GM19468 (cell line): ENCODE results near the gene SLC22A4.

Source experiments
- ATAC-seq: cut with Tn5 transposase; IDR thresholded peaks from one replicate; pipeline ENCODE4 v1.9.1; 2021; ENCODE audit warnings: mild to moderate bottlenecking, moderate library complexity, moderate number of reproducible peaks; ENCODE audit not compliant: unreplicated experiment; ENCODE audit errors: extremely low read depth

The SLC22A4 gene

DNA sequence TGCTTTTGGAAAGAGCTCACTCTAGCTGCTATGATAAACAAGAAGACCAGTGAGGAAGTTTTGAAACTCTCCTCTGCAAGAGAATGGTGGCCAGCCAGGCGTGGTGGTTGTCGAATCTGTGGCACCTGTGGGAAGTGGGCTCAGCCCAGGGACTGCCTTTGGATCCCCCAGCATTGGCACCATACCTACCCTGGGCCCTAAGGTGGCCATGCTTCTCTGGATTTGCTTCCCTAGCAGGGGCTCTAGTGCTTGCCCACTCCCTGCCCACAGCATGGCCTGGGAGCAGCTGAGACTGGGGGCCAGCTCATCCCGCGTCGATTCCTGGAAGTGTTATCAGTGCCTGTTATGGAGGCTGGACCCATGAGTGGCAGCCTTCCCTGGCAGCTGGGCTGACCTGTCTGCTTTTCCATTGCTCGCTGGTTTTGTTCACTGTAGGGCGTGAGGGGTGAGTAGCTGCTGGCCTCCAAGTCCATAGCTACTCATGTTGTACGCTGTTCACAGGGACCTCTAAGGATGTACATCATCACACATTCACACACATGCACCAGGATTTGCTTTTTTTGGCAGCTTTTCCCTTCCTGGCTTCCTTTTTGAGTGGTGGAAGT is 2.3 kb downstream of the SLC22A4 start:
- no peak for ATAC-seq

DNA sequence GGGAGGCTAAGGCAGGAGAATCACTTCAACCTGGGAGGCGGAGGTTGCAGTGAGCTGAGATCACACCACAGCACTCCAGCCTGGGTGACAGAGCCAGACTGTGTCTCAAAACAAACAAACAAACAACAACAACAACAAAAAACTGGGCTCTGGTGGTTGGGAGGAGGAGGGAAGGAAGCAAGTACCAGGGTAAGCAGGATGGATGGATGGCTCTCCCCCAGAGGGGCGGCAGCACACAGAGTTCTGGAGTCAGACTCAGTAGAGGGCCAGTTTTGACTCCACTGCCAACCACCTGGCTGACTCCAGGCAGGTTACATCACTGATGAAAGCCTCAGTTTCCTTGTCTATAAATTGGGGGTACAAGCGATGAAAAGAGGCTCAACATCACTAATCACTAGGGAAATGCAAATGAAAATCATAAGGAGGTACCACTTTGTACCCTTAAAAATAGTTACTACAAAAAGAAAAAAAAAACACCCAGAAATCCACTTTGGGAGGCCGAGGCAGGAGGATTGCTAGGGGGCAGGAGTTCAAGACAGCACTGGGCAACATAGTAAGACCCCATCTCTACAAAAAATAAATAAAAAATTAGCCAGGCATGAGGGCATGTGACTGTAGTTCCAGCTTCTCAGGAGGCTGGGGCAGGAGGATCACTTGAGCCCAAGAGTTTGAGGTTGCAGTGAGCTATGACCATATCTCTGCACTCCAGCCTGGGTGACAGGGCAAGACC is 3.2 kb downstream of the SLC22A4 start:
- no peak for ATAC-seq

GRCh38 chr5:132298298-132299212 is 4.4 kb downstream of the SLC22A4 start:
- no peak for ATAC-seq

DNA sequence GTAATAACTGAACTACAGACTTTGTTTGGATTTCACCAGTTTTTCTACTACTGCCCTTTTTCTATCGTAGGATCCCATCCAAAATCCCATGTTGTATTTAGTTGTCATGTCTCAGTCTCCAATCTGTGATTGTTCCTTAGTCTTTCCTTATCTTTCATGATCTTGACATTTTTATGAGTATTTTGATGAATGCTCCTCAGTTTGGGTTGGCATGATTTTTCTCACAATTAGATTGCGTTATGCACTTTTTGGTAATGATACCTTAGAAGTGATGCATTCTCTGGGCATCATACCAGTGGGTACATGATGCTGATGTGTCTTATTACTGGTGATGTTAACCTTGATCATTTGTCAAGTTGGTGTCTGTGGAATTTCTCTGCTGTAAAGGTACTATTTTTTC is 5.7 kb downstream of the SLC22A4 start:
- no peak for ATAC-seq

DNA sequence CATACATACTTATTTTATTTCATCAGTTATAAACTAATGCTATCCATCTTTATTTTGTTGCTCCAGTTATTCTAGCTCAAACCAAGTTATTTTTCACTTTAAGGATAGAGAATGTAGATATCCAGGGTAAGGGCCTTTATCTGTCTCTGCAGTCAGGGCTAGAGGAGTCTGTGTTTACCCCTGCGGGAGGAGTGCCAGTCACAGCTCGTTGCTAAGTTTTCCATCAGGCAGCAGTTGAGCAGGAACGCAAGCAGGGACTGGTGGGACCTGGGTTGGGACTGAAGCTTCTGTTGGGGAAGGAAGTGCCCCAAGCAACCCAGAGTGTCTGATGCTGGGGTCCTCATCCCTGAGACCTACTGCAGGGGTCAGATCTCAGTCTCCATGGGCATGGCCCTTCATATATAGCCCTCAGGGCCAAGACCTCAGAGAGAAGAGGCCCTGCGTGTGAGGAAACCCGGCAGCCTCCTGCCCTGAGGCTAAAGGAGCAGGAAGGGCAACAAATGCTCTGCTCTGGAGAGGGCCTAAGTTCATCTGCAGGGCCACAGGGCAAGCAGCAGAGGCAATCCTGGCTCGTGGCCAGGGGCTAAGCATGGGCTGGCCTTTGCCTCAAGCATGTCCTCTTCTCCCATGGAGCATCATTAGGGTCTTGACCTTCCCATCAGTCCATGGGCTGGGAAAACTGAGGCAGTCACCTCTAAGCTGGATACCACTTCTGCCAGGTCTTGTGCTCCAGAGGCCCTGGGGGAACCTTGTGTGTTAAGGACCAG is 6.6 kb downstream of the SLC22A4 start:
- no peak for ATAC-seq

GRCh38 chr5:132301344-132302271 is 7.4 kb downstream of the SLC22A4 start:
- no peak for ATAC-seq

- ATAC-seq = no peak
Measured at GRCh38 chr5:132302413-132302812, 8.2 kb downstream of the SLC22A4 start.

DNA sequence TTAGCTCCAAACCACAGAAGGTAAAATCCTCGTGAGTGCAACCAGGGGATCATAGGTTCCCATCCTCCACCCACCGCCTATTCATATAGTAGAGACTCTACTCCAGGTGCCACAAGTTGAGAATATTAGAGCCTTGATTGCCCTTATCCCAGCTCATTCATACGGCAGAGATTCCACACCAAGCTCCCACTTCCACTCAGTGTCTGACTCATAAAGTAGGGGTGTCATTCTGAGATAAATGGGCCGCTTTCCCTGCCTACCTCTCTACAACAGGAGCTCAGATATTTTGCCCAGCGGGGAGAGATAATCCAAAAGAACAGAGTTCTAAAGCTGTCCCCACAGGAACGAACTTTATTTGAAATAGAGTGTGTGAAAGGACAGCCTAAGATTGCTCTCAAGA is 9.4 kb downstream of the SLC22A4 start:
- ATAC-seq = no peak

- no peak for ATAC-seq
Measured at GRCh38 chr5:132305420-132305819, 11.2 kb downstream of the SLC22A4 start.

GRCh38 chr5:132308701-132309100 is 14.5 kb downstream of the SLC22A4 start:
- no peak for ATAC-seq

DNA sequence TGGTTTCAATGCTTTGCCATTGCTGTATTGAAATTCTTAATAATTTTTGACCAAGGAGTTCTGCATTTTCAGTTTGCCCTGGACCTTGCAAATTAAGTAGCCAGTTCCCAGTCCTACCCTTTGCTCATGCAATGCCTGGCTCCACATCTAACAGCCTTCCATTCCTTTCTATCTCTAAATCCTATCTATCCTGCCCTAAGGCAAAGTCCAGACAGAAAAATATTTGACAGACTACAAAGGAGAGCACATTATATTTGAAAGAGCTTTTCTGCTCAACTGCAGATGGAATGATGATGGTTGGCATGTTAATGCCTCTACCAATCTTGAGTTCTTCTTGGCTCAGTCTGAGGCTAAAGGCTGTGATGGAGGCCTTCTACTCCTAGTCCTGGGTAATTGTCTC is 15.5 kb downstream of the SLC22A4 start:
- no peak for ATAC-seq

- ATAC-seq = no peak
Measured at GRCh38 chr5:132310141-132310834, 16.1 kb downstream of the SLC22A4 start.

GRCh38 chr5:132313366-132313765 is 19.2 kb downstream of the SLC22A4 start:
- no peak for ATAC-seq

GRCh38 chr5:132313961-132314432 is 19.8 kb downstream of the SLC22A4 start:
- ATAC-seq = no peak

DNA sequence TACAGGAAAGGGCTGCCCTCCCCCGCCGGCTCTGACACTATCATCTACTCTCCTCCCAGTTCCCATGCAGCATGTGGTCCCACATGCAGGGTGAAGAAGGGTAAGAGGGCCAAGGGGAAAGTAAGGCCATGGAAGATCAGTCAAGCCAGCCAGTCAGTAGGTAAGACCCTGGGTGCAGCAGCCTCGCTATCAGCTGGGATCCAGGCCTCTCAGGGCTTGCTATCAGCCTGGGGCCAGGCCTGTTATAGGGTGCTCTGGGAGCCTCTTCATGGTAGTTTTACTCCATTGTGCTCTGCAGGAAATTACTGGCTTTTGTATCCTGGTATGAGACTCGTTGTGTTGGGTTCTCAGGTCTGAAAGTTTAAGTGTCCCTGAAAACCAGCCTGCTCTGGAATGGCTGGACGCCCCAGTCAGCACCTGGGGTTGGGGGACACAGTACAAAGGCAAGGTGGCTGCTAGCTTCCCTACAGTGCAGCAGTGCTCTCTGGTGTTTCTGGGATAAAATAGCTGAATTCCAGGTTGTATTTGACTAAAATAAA is 21.4 kb downstream of the SLC22A4 start:
- ATAC-seq = no peak

- ATAC-seq = no peak
Measured at GRCh38 chr5:132319975-132320374, 25.8 kb downstream of the SLC22A4 start.

GRCh38 chr5:132321109-132321721 is 27.0 kb downstream of the SLC22A4 start:
- no peak for ATAC-seq

DNA sequence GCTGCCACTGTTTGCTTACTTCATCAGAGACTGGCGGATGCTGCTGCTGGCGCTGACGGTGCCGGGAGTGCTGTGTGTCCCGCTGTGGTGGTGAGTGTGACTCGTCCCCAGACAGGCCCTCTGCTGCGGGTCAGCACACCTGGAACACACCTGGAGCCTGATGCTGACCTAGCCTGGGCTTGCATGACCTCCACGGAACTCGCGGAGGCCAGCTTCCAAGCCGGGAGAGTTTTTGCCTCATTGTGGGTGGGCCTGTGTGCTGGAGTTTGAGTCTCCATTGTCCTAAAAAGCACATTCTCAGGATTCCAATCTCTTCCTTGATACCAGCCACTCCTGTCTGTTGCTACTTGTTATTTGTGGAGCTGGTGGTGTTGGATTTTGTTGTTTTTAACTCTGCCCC is 28.1 kb downstream of the SLC22A4 start:
- ATAC-seq = no peak
